ENCODE results near the gene ANKRD24.

DNA sequence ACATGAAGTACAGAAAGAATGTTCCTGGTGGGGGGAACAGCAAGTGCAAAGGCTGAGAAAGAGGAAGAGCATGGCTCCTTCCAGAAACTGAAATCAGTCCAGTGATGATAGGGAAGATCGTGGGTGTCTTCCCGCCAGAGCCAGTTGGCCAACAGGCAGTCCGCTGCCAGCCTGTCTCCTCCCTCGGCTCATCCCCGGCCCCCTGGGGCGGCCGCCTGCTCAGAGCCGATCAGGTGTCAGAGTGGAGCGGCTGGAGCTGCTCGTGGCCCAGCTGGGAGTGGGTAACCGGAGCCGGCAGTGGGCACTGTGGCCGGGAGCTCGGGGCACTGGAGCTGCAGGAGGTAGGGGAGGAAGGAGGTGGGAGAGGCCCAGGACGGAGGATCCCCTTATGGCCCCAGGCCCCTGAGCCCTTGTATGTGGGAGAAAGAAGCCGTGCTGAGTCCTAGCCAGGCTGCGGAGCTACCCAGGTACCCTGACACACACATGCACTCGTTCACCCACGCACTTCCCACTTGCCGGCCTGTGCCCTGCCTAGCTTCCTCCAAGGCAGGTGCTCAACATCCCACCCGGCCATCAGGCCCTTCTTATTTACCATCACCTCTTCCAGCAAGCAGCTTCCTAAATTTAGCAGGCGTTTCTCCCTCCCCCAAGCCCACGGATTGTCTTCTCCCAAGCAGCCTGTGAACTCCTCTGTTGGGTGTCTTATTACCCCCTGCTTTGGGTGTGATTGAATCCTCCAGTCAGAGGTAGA is 1.7 kb downstream of the ANKRD24 start:
- TF ChIP-seq CTCF (IDR thresholded peaks at IDR 0.05; ENCODE audit: low read depth, low read length, poor library complexity, severe bottlenecking) (no peak), EZH2phosphoT487 (IDR thresholded peaks at IDR 0.05; ENCODE audit: borderline replicate concordance, low read length) (no peak)

Data from DOHH2 (cell line).